Panc1 (cell line): ENCODE measurements around the gene MKLN1. TPM values are rescaled to one million over a fixed set of nuclear protein-coding genes. Genes with fewer than 3 reads are reported as not detected.

Source experiments
- ATAC-seq: fragments of 200-7000 bp; cut with Tn5 transposase; 2 replicates; pipeline ENCODE4 v1.9.1; 2020; ENCODE audit warnings: mild to moderate bottlenecking, moderate library complexity
- BruUV-seq: library from RNA; stranded (reverse); fragments of 400-500 nt; replicated peaks from 2 replicates; lab custom pipeline; 2021; lab: Mats Ljungman, UMichigan
- CTCF ChIA-PET: fragments of 300-600 bp; sonication (Branson Sonifier 250); formaldehyde crosslinking; loops from one replicate; lab custom pipeline; 2022; ENCODE audit warnings: antibody characterized with exemption; lab: Charles Lee
- POLR2A ChIA-PET: fragments of 300-600 bp; sonication (Branson Sonifier 250); formaldehyde crosslinking; loops from one replicate; lab custom pipeline; 2022; ENCODE audit warnings: antibody characterized with exemption; lab: Charles Lee
- DNase-seq: peaks from one replicate; pipeline ENCODE4 v3.0.0-alpha.2; 2010; ENCODE audit warnings: low read depth, low spot score
- H3K27ac ChIP-seq: 2 replicates; pipeline ENCODE4 v1.5.1; 2011; ENCODE audit warnings: mild to moderate bottlenecking, low read length, inconsistent platforms
- H3K27me3 ChIP-seq: fragments of 200-500 bp; sonication (Bioruptor generic); 2 replicates; pipeline ENCODE4 v1.6.0; 2014; ENCODE audit warnings: low read length, inconsistent platforms; ENCODE audit not compliant: control insufficient read depth, insufficient read depth
- H3K36me3 ChIP-seq: fragments of 200-500 bp; sonication (Bioruptor generic); 2 replicates; pipeline ENCODE4 v1.5.1; 2014; ENCODE audit warnings: inconsistent platforms, mild to moderate bottlenecking, low read length, moderate library complexity; ENCODE audit not compliant: control insufficient read depth, insufficient read depth
- H3K4me1 ChIP-seq: 2 replicates; pipeline ENCODE4 v1.5.1; 2011; ENCODE audit warnings: inconsistent platforms, mild to moderate bottlenecking, low read length, moderate library complexity; ENCODE audit not compliant: control insufficient read depth, insufficient read depth
- H3K4me3 ChIP-seq, 2 experiments: 2 replicates each; pipeline ENCODE4 v1.5.1; 2011 to 2012; ENCODE audit warnings: low read depth in 2 of 2, low read length in 2 of 2, mild to moderate bottlenecking in 2 of 2, inconsistent platforms in 1 of 2, moderate library complexity in 1 of 2
- H3K9me3 ChIP-seq: fragments of 200-500 bp; sonication (Bioruptor generic); 2 replicates; pipeline ENCODE4 v1.5.1; 2014; ENCODE audit warnings: low read depth, mild to moderate bottlenecking, inconsistent platforms, low read length, moderate library complexity; ENCODE audit not compliant: control insufficient read depth, insufficient read depth
- CTCF ChIP-seq: fragments of 450-650 bp; IDR thresholded peaks from 2 replicates; pipeline ENCODE4 v1.5.1; 2017; ENCODE audit warnings: mild to moderate bottlenecking
- POLR2AphosphoS5 ChIP-seq: IDR thresholded peaks from 2 replicates; pipeline ENCODE4 v1.6.1; 2012; ENCODE audit warnings: mild to moderate bottlenecking, low read depth, low read length, moderate library complexity
- REST ChIP-seq, 2 experiments: IDR thresholded peaks; 2 replicates each; pipeline ENCODE4 v1.6.1; 2011 to 2012; ENCODE audit warnings: low read depth in 2 of 2, control low read depth in 1 of 2, low read length in 1 of 2, mild to moderate bottlenecking in 1 of 2, moderate library complexity in 1 of 2; ENCODE audit not compliant: insufficient read depth in 1 of 2
- SIN3A ChIP-seq: IDR thresholded peaks from 2 replicates; pipeline ENCODE4 v1.6.1; 2012; ENCODE audit warnings: low read depth, mild to moderate bottlenecking, low read length, moderate library complexity, borderline replicate concordance; ENCODE audit not compliant: insufficient read depth
- TCF7L2 ChIP-seq: IDR thresholded peaks from 2 replicates; pipeline ENCODE4 v1.6.1; 2011; ENCODE audit warnings: mild to moderate bottlenecking, low read depth, low read length, inconsistent platforms
- in situ Hi-C: cut with HindIII; loops from 2 replicates; pipeline ENCODE4 v1.10.0; 2016; ENCODE audit warnings: low sequenced_read_pairs, low pct_unique_long_range_greater_than_20kb
- intact Hi-C: fragments of 100-400 bp; cut with micrococcal nuclease; formaldehyde crosslinking; loops from one replicate; pipeline ENCODE4 v1.10.0; 2022; ENCODE audit not compliant: unreplicated experiment
- total RNA-seq: library from RNA; stranded (reverse); gene quantifications from one replicate; pipeline ENCODE4 v1.2.1, GENCODE V29; 2021; ENCODE audit not compliant: unreplicated experiment

The MKLN1 gene
- total RNA-seq, 1 experiment from 2014 or later = 46.4 TPM

- no peaks in the 10 kb centered on the region for H3K36me3 ChIP-seq
- ATAC-seq (no peak), DNase-seq (no peak)
- in situ Hi-C loops = no loop called here
- ChIA-PET POLR2A (no interaction called here), CTCF (no interaction called here)
- H3K9me3 ChIP-seq = peaks cover 20% of the 10 kb centered on the region
- no peak for TF ChIP-seq CTCF
- TF ChIP-seq POLR2AphosphoS5 = no peak
- TF ChIP-seq REST (IDR thresholded peaks at IDR 0.05; ENCODE audit: insufficient read depth in 1 of 2, low read depth in 2 of 2, low read length in 1 of 2) = no peak
- no peak for TF ChIP-seq TCF7L2
- no peak for TF ChIP-seq SIN3A
- BruUV-seq = no TSS peak
- H3K4me3 ChIP-seq = no peak overlapping the region
- H3K27me3 ChIP-seq = no peaks in the 10 kb centered on the region
- intact Hi-C loops = no loop called here
- H3K4me1 ChIP-seq = no peaks in the 10 kb centered on the region; the same call in 1 of the 2 replicates
- H3K27ac ChIP-seq = no peak overlapping the region
These were observed 14.0 kb downstream of the MKLN1 start for GRCh38 chr7:131341690-131342089.

GRCh38 chr7:131342864-131343442 lies 15.3 kb downstream of the MKLN1 start:
- POLR2A ChIA-PET = no interaction called here
- no peak for DNase-seq
- Histone ChIP-seq H3K4me3 (no peak overlapping the region), H3K4me1 (peaks cover 5% of the 10 kb centered on the region; the same call in 1 of the 2 replicates), H3K9me3 (peaks cover 8% of the 10 kb centered on the region), H3K27me3 (no peaks in the 10 kb centered on the region), H3K36me3 (no peaks in the 10 kb centered on the region), H3K27ac (no peak overlapping the region)
- in situ Hi-C loops (no loop called here), intact Hi-C loops (no loop called here)
- ATAC-seq = no peak
- CTCF ChIA-PET = interaction anchor here (0.6 kb wide), 1 partner anchor 121 kb away, joined by 3 read pairs; no protein-coding TSS in a partner anchor
- TF ChIP-seq TCF7L2 = no peak
- no peak for TF ChIP-seq POLR2AphosphoS5
- no peak for TF ChIP-seq CTCF
- no peak for TF ChIP-seq SIN3A
- no peak for TF ChIP-seq REST (IDR thresholded peaks at IDR 0.05; ENCODE audit: insufficient read depth in 1 of 2, low read depth in 2 of 2, low read length in 1 of 2)
- no TSS peak for BruUV-seq
